Uterus (tissue), 4 donors: ENCODE data around the gene FBL. TPM values are rescaled to one million over a fixed set of nuclear protein-coding genes. Genes with fewer than 3 reads are reported as not detected.

Experiments
- DNase-seq, 2 donors: peaks; one replicate each; pipeline ENCODE4 v3.0.0-alpha.2; 2019 to 2020
- H3K27ac ChIP-seq, 2 donors: fragments of 200-600 bp; sonication (generic); 1 replicate in 1 of 2; 2 replicates in 1 of 2; pipeline ENCODE4 v1.5.1; 2016 to 2018
- H3K27me3 ChIP-seq, 2 donors: fragments of 200-600 bp; sonication (generic); one replicate each; pipeline ENCODE4 v1.5.1; 2018 to 2019; ENCODE audit warnings: control low read depth in 1 of 2
- H3K36me3 ChIP-seq, 2 donors: fragments of 200-600 bp; sonication (generic); one replicate each; pipeline ENCODE4 v1.5.1; 2019; ENCODE audit warnings: control low read depth in 1 of 2
- H3K4me1 ChIP-seq, 2 donors: fragments of 200-600 bp; sonication (generic); one replicate each; pipeline ENCODE4 v1.5.1; 2018 to 2019; ENCODE audit warnings: control low read depth in 1 of 2
- H3K4me3 ChIP-seq, 2 donors: fragments of 200-600 bp; sonication (generic); 1 replicate in 1 of 2; 2 replicates in 1 of 2; pipeline ENCODE4 v1.5.1; 2018 to 2019; ENCODE audit warnings: mild to moderate bottlenecking in 1 of 2
- H3K9me3 ChIP-seq, 2 donors: fragments of 200-600 bp; sonication (generic); one replicate each; pipeline ENCODE4 v1.5.1; 2019; ENCODE audit warnings: control low read depth in 1 of 2
- POLR2A ChIP-seq, 2 donors: fragments of 450-650 bp; IDR thresholded peaks; one replicate each; pipeline ENCODE4 v1.6.1; 2016; ENCODE audit warnings: antibody characterized with exemption in 2 of 2, mild to moderate bottlenecking in 1 of 2, moderate library complexity in 1 of 2
- intact Hi-C: fragments of 100-400 bp; cut with DNase I; formaldehyde crosslinking; loops from one replicate; pipeline ENCODE4 v1.15.1; 2023; ENCODE audit warnings: low total_unique reads
- total RNA-seq, 4 donors: library from RNA; depleted of rRNA in 3 of 4; stranded (reverse); fragments of >200 nt in 3 of 4; gene quantifications; one replicate each; pipeline versions ENCODE4 v1.1.0 to v1.2.4, GENCODE V29; 2014 to 2023
- TF ChIP-seq, protein P1 (sequence below), 4 experiments: fragments of 200-600 bp in 2 of 4; fragments of 450-650 bp in 2 of 4; sonication (generic) in 2 of 4; IDR thresholded peaks; one replicate each; pipeline ENCODE4 v1.5.1; 2016 to 2019; ENCODE audit warnings: antibody characterized with exemption in 4 of 4, mild to moderate bottlenecking in 2 of 4, moderate library complexity in 1 of 4
- donor health status: DM: yes; HTN: yes; CAD: no.

FBL gene
- total RNA-seq, 4 donors from 2014 or later, result 71.7 to 327 (median 277) TPM

DNA sequence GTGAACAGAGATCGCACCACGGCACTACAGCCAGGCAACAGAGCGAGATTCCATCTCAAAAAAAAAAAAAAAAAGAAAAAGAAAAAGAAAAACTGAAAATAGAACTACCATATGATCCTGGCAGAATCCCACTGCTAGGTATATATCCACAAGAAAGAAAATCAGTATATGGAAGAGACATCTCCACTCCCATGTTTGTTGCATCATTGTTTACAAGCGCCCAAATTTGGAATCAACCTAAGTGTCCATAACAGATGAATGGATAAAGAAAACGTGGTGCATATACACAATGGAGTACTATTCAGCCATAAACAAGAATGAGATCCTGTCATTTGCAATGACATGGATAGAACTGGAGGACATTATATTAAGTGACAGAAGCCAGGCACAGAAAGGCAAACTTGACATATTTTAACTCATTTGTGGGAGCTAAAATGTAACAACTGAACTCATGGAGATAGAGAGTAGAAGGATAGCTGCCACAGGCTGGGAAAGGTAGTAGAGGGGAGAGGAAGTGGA is 38.3 kb downstream of the FBL start:
- Histone ChIP-seq H3K4me1 (no peaks in the 10 kb centered on the region), H3K27me3 (no peaks in the 10 kb centered on the region), H3K4me3 (no peak overlapping the region), H3K27ac (no peak overlapping the region), H3K9me3 (no peaks in the 10 kb centered on the region), H3K36me3 (no peaks in the 10 kb centered on the region)
- TF ChIP-seq, protein P1, sequence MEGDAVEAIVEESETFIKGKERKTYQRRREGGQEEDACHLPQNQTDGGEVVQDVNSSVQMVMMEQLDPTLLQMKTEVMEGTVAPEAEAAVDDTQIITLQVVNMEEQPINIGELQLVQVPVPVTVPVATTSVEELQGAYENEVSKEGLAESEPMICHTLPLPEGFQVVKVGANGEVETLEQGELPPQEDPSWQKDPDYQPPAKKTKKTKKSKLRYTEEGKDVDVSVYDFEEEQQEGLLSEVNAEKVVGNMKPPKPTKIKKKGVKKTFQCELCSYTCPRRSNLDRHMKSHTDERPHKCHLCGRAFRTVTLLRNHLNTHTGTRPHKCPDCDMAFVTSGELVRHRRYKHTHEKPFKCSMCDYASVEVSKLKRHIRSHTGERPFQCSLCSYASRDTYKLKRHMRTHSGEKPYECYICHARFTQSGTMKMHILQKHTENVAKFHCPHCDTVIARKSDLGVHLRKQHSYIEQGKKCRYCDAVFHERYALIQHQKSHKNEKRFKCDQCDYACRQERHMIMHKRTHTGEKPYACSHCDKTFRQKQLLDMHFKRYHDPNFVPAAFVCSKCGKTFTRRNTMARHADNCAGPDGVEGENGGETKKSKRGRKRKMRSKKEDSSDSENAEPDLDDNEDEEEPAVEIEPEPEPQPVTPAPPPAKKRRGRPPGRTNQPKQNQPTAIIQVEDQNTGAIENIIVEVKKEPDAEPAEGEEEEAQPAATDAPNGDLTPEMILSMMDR (IDR thresholded peaks at IDR 0.05), result no peak
- no peak for TF ChIP-seq POLR2A (IDR thresholded peaks at IDR 0.05)
- DNase-seq, result no peak
- intact Hi-C loops, result no loop called here

DNA sequence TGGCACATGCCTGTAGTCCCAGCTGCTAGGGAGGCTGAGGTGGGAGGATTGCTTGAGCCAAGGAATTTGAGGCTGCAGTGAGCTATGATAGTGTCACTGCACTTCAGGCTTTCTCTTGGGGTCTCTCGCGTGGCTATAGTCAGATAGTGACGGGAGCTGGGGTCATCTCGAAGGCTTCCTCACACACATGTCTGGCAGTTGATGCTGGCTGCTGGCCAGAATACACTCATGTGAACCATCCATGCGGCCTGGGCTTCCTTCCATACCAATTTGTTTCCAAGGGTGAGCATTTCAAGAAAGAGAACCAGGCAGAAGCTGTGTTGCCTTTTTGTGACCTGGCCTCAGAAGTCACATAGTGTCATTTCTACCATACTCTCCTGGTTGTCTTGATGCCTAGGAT is 41.1 kb downstream of the FBL start:
- TF ChIP-seq, protein P1 (IDR thresholded peaks at IDR 0.05), result no peak
- TF ChIP-seq POLR2A (IDR thresholded peaks at IDR 0.05), result no peak
- Histone ChIP-seq H3K9me3 (no peaks in the 10 kb centered on the region), H3K27ac (no peak overlapping the region), H3K4me1 (no peaks in the 10 kb centered on the region), H3K36me3 (no peaks in the 10 kb centered on the region), H3K27me3 (peaks cover 0 to under 1% of the 10 kb centered on the region in 2 donors), H3K4me3 (no peak overlapping the region)
- DNase-seq, result no peak
- intact Hi-C loops, result no loop called here

DNA sequence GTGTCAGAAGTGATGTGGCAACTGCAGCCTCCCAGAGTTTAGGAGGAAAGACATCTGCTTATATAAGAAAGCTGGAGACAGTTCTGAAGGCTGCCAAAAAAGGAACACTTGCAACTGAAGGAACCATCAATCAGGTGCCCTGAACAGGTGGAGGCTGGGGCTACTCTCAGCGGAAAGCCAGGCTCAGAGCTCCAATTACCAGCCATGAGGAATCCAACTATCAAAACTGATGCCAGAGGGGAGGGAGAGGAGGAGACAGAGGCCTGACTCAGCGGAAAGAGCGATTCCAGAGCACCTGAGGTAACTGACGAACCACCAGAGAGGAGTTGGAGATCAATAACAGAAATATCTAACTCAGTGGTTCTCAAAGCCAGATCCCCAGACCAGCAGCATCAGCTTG is 43.2 kb downstream of the FBL start:
- TF ChIP-seq, protein P1 (IDR thresholded peaks at IDR 0.05), result no peak
- TF ChIP-seq POLR2A (IDR thresholded peaks at IDR 0.05), result no peak
- H3K27me3 ChIP-seq, result peaks cover 0 to 3% of the 10 kb centered on the region in 2 donors

DNA sequence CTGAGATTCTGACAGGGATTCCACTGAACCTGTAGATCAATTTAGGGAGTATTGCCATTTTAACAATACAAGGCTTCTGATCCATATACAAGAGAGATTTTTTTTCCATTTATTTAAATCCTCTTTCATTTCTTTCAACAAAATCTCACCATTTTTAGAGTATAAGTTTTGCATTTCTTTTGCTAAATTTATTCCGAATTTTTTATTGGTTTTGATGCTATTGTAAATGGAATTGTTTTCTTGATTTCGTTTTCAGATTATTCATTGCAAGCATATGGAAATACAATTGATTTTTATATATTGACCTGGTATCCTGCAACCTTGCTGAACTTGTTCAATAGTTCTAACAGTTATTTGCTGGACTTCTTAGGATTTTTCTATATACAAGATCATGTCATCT is 49.1 kb downstream of the FBL start:
- Histone ChIP-seq H3K27me3 (peaks cover 0 to 7% of the 10 kb centered on the region in 2 donors), H3K4me1 (no peaks in the 10 kb centered on the region), H3K9me3 (no peaks in the 10 kb centered on the region), H3K27ac (no peak overlapping the region), H3K4me3 (no peak overlapping the region), H3K36me3 (no peaks in the 10 kb centered on the region)
- DNase-seq, result no peak
- intact Hi-C loops, result no loop called here
- no peak for TF ChIP-seq POLR2A (IDR thresholded peaks at IDR 0.05)
- TF ChIP-seq, protein P1 (IDR thresholded peaks at IDR 0.05), result no peak

More for the DNA sequence above, 43.2 kb downstream of the FBL start:
- Histone ChIP-seq H3K9me3 (no peaks in the 10 kb centered on the region), H3K27ac (no peak overlapping the region), H3K4me1 (no peaks in the 10 kb centered on the region), H3K36me3 (no peaks in the 10 kb centered on the region), H3K4me3 (no peak overlapping the region)
- no peak for DNase-seq
- intact Hi-C loops, result no loop called here

DNA sequence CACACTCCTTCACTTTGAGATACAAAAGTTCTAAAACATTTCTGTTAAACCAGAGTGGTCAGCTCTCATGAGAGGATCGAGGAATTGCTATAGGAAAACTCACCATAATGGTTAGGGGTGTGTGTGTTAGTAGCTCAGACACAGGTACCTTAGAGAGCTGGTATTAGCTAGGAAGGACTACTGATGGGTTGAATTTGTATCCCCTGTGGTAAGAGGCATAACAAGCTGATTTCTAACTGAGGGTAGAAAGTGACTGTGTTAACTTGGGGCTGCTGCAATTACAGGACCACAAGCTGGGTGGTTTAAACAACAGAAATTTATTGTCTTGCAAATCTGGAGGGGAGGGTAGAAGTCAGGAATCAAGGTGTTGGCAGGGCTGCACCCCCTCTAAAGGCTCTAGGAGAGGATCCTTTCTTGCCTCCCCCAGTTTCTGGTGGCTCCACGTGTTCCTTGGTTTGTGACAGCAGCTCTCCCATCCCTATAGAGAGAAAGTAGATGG is 50.1 kb downstream of the FBL start:
- no peak for DNase-seq
- TF ChIP-seq POLR2A (IDR thresholded peaks at IDR 0.05), result no peak
- TF ChIP-seq, protein P1 (IDR thresholded peaks at IDR 0.05), result no peak
- Histone ChIP-seq H3K4me3 (no peak overlapping the region), H3K9me3 (no peaks in the 10 kb centered on the region), H3K4me1 (no peaks in the 10 kb centered on the region), H3K27ac (no peak overlapping the region), H3K36me3 (no peaks in the 10 kb centered on the region), H3K27me3 (peaks cover 0 to 7% of the 10 kb centered on the region in 2 donors)
- intact Hi-C loops, result no loop called here
